HepG2 (cell line): ENCODE measurements around the gene UFSP2. TPM values are rescaled to one million over a fixed set of nuclear protein-coding genes. Genes with fewer than 3 reads are reported as not detected.

ENCODE experiments used
- BRCA1 ChIP-seq: sonication (generic); formaldehyde crosslinking; IDR thresholded peaks from 2 replicates; pipeline ENCODE4 v1.4.0; 2020; ENCODE audit warnings: missing genetic modification reagents
- EHMT2 ChIP-seq: fragments of 200-600 bp; sonication (generic); IDR thresholded peaks from 2 replicates; pipeline ENCODE4 v1.7.0; 2017; ENCODE audit warnings: antibody characterized with exemption, low read depth, low read length, borderline replicate concordance
- HMGA1 ChIP-seq: sonication (generic); formaldehyde crosslinking; conservative IDR thresholded peaks from 2 replicates; pipeline ENCODE4 v1.4.0; 2020; ENCODE audit warnings: missing genetic modification reagents
- HNRNPLL ChIP-seq: fragments of 200-400 bp; formaldehyde crosslinking; IDR thresholded peaks from 2 replicates; pipeline ENCODE4 v1.6.1; 2017; ENCODE audit warnings: mild to moderate bottlenecking, low read depth, low read length; ENCODE audit not compliant: poor library complexity, severe bottlenecking
- KLF11 ChIP-seq: IDR thresholded peaks from 2 replicates; pipeline ENCODE4 v1.6.1; 2016; ENCODE audit warnings: missing compliant biosample characterization
- NCOA2 ChIP-seq: sonication (generic); formaldehyde crosslinking; IDR thresholded peaks from 2 replicates; pipeline ENCODE4 v1.8.0; 2022; ENCODE audit warnings: inconsistent platforms
- NR1H2 ChIP-seq: sonication (generic); formaldehyde crosslinking; IDR thresholded peaks from 2 replicates; pipeline ENCODE4 v1.8.1; 2022; ENCODE audit warnings: low read depth, missing genetic modification reagents, borderline replicate concordance
- ONECUT2 ChIP-seq: sonication (generic); formaldehyde crosslinking; IDR thresholded peaks from 2 replicates; pipeline ENCODE4 v1.4.0; 2020; ENCODE audit warnings: missing genetic modification reagents
- RFX1 ChIP-seq: fragments of 450-650 bp; IDR thresholded peaks from 2 replicates; pipeline ENCODE4 v1.6.1; 2017
- SMARCC2 ChIP-seq: fragments of 450-650 bp; IDR thresholded peaks from 2 replicates; pipeline ENCODE4 v1.6.1; 2017; ENCODE audit warnings: antibody characterized with exemption, mild to moderate bottlenecking
- TAF1 ChIP-seq: sonication (generic); formaldehyde crosslinking; IDR thresholded peaks from 2 replicates; pipeline ENCODE4 v1.4.0; 2020; ENCODE audit warnings: missing genetic modification reagents
- TBP ChIP-seq: sonication (generic); formaldehyde crosslinking; IDR thresholded peaks from 2 replicates; pipeline ENCODE4 v1.5.0; 2020; ENCODE audit warnings: missing genetic modification reagents
- ZNF205 ChIP-seq: IDR thresholded peaks from 2 replicates; pipeline ENCODE4 v1.6.1; 2018; ENCODE audit warnings: missing biosample characterization, missing genetic modification reagents
- ZNF367 ChIP-seq: sonication (generic); formaldehyde crosslinking; IDR thresholded peaks from 2 replicates; pipeline ENCODE4 v1.4.0; 2020; ENCODE audit warnings: missing genetic modification reagents, borderline replicate concordance
- polyA plus RNA-seq, 8 experiments: library from polyadenylated mRNA; depleted of rRNA in 3 of 8; stranded (reverse) in 7 of 8; unstranded in 1 of 8; fragments of >200 nt; fragmentation: Illumina TruSeq in 4 of 8; extraction: Trizol in 4 of 8; gene quantifications; 2 replicates each; pipeline versions ENCODE4 v1.2.1 to v1.2.3, GENCODE V29; 2011 to 2016; ENCODE audit warnings: low read depth in 4 of 8, missing spikeins in 1 of 8, mixed read lengths in 1 of 8; ENCODE audit not compliant: insufficient read depth in 1 of 8
- total RNA-seq, 5 experiments: library from RNA; depleted of rRNA; stranded (reverse); fragments of >200 nt; fragmentation: Illumina TruSeq; extraction: Trizol; gene quantifications; 2 replicates each; pipeline ENCODE4 v1.2.3, GENCODE V29; 2016; ENCODE audit warnings: low read depth in 1 of 5
- TF ChIP-seq, protein P1 (sequence below): sonication (generic); formaldehyde crosslinking; IDR thresholded peaks from 2 replicates; pipeline ENCODE4 v1.4.0; 2020; ENCODE audit warnings: mild to moderate bottlenecking, missing genetic modification reagents
- TF ChIP-seq, protein P2 (sequence below): sonication (generic); formaldehyde crosslinking; IDR thresholded peaks from 2 replicates; pipeline ENCODE4 v1.4.0; 2020; ENCODE audit warnings: missing genetic modification reagents
- TF ChIP-seq, protein P3 (sequence below): sonication (generic); formaldehyde crosslinking; IDR thresholded peaks from 2 replicates; pipeline ENCODE4 v1.5.0; 2020; ENCODE audit warnings: missing genetic modification reagents
- TF ChIP-seq, protein P4 (sequence below): sonication (generic); formaldehyde crosslinking; IDR thresholded peaks from 2 replicates; pipeline ENCODE4 v1.4.0; 2020; ENCODE audit warnings: missing genetic modification reagents
- TF ChIP-seq, protein P5 (sequence below): sonication (generic); formaldehyde crosslinking; IDR thresholded peaks from 2 replicates; pipeline ENCODE4 v1.8.1; 2023; ENCODE audit warnings: mild to moderate bottlenecking, moderate library complexity, missing genetic modification reagents
- TF ChIP-seq, protein P6 (sequence below): sonication (generic); formaldehyde crosslinking; IDR thresholded peaks from 2 replicates; pipeline ENCODE4 v1.4.0; 2020; ENCODE audit warnings: missing genetic modification reagents
- TF ChIP-seq, protein P7 (sequence below): IDR thresholded peaks from 2 replicates; pipeline ENCODE4 v1.6.1; 2012; ENCODE audit warnings: inconsistent platforms

Gene UFSP2
- total and polyA plus RNA-seq, 2 of the 13 experiments (the other 11 are each of a cell fraction or from before 2014, with no cell fraction given) = 24.1 to 32.3 TPM

DNA sequence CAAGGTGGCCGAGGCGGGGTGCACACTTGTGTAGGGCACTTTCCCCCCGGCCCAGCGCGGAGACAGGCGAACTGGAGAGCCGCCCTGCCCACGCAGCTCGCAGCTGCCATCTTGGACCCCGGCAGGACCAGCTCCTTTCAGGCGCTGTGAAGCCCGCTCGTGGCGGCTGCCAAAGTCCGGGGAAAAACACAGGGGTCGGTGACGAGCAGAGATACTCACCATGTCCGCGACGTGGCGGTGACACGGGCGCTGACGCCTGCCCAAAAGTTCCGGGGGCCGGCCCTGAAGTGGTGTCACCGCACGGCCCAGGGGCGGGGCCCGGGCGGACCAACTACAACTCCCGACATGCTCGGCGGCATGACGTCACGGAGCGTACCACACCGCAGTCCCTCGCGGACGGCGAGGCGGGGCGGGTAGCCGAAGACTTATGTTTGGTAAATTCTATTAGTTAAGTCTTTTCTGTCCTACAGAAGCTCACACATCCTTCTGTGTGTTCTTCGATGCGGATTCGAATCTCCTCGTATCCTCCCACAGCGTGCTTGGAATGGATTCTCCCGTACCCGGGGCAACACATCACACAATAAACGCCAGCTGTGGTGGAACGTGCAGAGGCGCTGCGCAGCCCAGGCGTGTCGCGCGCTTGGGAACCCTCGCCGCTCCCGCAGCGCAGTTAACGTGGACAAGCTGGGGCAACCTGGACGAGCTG, at the start of gene UFSP2 (continued):
- TF ChIP-seq ZNF205 (CRISPR knock-in tag) (peak; percentile 17; the same call in 1 of the 2 replicates), NCOA2 (CRISPR knock-in tag) (0 out of 2 replicates have a peak, but pooled peaks have one; percentile 10), TAF1 (CRISPR knock-in tag) (peak; percentile 82), RFX1 (peak; percentile 97), BRCA1 (CRISPR knock-in tag) (no peak), HMGA1 (CRISPR knock-in tag) (no peak), ZNF367 (no peak), NR1H2 (CRISPR knock-in tag) (no peak), SMARCC2 (no peak), TBP (no peak), EHMT2 (no peak), KLF11 (CRISPR knock-in tag) (no peak), ONECUT2 (CRISPR knock-in tag) (no peak), HNRNPLL (peak; percentile 99)
- TF ChIP-seq, protein P1, sequence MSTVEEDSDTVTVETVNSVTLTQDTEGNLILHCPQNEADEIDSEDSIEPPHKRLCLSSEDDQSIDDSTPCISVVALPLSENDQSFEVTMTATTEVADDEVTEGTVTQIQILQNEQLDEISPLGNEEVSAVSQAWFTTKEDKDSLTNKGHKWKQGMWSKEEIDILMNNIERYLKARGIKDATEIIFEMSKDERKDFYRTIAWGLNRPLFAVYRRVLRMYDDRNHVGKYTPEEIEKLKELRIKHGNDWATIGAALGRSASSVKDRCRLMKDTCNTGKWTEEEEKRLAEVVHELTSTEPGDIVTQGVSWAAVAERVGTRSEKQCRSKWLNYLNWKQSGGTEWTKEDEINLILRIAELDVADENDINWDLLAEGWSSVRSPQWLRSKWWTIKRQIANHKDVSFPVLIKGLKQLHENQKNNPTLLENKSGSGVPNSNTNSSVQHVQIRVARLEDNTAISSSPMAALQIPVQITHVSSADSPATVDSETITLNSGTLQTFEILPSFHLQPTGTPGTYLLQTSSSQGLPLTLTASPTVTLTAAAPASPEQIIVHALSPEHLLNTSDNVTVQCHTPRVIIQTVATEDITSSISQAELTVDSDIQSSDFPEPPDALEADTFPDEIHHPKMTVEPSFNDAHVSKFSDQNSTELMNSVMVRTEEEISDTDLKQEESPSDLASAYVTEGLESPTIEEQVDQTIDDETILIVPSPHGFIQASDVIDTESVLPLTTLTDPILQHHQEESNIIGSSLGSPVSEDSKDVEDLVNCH (CRISPR knock-in tag) = no peak
- TF ChIP-seq, protein P2, sequence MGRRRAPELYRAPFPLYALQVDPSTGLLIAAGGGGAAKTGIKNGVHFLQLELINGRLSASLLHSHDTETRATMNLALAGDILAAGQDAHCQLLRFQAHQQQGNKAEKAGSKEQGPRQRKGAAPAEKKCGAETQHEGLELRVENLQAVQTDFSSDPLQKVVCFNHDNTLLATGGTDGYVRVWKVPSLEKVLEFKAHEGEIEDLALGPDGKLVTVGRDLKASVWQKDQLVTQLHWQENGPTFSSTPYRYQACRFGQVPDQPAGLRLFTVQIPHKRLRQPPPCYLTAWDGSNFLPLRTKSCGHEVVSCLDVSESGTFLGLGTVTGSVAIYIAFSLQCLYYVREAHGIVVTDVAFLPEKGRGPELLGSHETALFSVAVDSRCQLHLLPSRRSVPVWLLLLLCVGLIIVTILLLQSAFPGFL (CRISPR knock-in tag) = no peak
- TF ChIP-seq, protein P3, sequence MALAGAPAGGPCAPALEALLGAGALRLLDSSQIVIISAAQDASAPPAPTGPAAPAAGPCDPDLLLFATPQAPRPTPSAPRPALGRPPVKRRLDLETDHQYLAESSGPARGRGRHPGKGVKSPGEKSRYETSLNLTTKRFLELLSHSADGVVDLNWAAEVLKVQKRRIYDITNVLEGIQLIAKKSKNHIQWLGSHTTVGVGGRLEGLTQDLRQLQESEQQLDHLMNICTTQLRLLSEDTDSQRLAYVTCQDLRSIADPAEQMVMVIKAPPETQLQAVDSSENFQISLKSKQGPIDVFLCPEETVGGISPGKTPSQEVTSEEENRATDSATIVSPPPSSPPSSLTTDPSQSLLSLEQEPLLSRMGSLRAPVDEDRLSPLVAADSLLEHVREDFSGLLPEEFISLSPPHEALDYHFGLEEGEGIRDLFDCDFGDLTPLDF = no peak
- TF ChIP-seq, protein P4, sequence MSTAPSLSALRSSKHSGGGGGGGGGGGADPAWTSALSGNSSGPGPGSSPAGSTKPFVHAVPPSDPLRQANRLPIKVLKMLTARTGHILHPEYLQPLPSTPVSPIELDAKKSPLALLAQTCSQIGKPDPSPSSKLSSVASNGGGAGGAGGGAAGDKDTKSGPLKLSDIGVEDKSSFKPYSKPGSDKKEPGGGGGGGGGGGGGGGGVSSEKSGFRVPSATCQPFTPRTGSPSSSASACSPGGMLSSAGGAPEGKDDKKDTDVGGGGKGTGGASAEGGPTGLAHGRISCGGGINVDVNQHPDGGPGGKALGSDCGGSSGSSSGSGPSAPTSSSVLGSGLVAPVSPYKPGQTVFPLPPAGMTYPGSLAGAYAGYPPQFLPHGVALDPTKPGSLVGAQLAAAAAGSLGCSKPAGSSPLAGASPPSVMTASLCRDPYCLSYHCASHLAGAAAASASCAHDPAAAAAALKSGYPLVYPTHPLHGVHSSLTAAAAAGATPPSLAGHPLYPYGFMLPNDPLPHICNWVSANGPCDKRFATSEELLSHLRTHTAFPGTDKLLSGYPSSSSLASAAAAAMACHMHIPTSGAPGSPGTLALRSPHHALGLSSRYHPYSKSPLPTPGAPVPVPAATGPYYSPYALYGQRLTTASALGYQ (CRISPR knock-in tag) = no peak
- TF ChIP-seq, protein P5, sequence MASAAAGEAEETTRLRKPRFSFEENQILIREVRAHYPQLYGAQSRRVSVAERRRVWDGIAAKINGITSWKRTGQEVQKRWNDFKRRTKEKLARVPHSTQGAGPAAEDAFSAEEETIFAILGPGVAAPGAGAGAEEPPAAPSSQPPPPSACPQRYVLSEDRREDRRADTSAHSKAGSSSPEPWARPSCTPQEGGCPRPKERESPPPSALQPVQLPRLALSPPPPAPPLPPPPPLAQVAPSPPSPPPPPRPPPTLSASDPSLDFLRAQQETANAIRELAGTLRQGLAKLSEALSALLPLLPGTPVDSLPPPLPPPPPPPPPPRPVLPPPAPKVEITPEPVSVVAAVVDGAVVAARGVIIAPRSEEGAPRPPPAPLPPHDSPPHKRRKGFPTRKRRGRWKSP (CRISPR knock-in tag) = peak; percentile 59; the same call in 1 of the 2 replicates
- TF ChIP-seq, protein P6, sequence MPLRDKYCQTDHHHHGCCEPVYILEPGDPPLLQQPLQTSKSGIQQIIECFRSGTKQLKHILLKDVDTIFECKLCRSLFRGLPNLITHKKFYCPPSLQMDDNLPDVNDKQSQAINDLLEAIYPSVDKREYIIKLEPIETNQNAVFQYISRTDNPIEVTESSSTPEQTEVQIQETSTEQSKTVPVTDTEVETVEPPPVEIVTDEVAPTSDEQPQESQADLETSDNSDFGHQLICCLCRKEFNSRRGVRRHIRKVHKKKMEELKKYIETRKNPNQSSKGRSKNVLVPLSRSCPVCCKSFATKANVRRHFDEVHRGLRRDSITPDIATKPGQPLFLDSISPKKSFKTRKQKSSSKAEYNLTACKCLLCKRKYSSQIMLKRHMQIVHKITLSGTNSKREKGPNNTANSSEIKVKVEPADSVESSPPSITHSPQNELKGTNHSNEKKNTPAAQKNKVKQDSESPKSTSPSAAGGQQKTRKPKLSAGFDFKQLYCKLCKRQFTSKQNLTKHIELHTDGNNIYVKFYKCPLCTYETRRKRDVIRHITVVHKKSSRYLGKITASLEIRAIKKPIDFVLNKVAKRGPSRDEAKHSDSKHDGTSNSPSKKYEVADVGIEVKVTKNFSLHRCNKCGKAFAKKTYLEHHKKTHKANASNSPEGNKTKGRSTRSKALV = 0 out of 2 replicates have a peak, but pooled peaks have one; percentile 39
- TF ChIP-seq, protein P7, sequence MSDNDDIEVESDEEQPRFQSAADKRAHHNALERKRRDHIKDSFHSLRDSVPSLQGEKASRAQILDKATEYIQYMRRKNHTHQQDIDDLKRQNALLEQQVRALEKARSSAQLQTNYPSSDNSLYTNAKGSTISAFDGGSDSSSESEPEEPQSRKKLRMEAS = peak; percentile 90
